ENCODE results near the gene HRH2.

Gene HRH2

DNA sequence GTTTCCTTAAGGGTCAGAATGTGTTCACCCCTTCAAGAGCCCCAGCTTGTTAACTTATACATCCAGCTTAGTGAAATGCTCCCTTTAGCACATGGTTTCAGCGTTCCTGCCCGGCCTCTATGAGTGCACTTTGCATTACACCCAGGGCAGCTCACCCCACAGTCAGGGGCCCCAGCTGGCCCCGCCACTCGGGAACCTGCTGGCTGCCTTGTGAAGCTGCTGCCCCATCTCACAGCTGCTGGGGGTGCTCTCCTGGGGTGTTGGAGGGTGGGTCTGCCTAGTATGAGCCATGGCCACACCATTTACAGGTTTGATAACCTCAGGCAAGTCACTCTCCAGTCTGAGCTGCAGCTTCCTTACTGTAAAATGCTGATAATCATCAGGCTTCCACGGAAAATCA is 32.2 kb downstream of the HRH2 start:
- no peak overlapping the region for H3K27ac Mint-ChIP-seq
- peaks cover 51% of the 10 kb centered on the region for H3K4me1 Mint-ChIP-seq
- H3K27me3 Mint-ChIP-seq, result no peaks in the 10 kb centered on the region

DNA sequence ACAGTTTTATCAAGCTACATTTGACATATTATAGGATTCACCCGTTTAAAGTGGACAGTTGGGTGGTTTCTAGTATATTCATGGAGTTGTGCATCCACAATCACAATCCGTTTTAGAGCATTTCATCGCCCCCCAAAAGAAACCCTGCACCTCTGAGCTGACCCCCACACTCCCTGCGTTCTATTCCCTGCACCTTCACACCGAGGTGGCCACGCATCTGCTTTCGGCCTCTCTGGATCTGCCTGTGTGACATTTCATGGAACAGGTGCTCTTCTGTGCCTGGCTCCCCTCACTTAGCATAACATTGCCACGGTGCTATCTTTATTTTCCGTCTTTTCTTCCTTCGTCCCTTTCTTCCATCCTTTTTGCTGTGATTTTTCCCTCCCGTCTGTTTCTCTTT is 32.7 kb downstream of the HRH2 start:
- ATAC-seq, result no peak
- Mint-ChIP-seq H3K27me3 (no peaks in the 10 kb centered on the region), H3K4me3 (no peak overlapping the region), H3K4me1 (peaks cover 56% of the 10 kb centered on the region), H3K9me3 (no peaks in the 10 kb centered on the region), H3K27ac (peak overlapping the region in 1 of 2 donors; percentile 38)
- DNase-seq, result no peak

More for the DNA sequence above, 32.2 kb downstream of the HRH2 start:
- Mint-ChIP-seq H3K4me3 (no peak overlapping the region), H3K9me3 (no peaks in the 10 kb centered on the region)
- ATAC-seq, result no peak
- no peak for DNase-seq

GRCh38 chr5:175691761-175692160 is 33.9 kb downstream of the HRH2 start:
- ATAC-seq, result no peak
- no peaks in the 10 kb centered on the region for H3K9me3 Mint-ChIP-seq

GRCh38 chr5:175692235-175692995 is 34.5 kb downstream of the HRH2 start:
- Mint-ChIP-seq H3K9me3 (no peaks in the 10 kb centered on the region), H3K4me1 (peaks cover 68% of the 10 kb centered on the region), H3K27ac (peak overlapping the region in 1 of 2 donors; percentile 86), H3K4me3 (no peak overlapping the region), H3K27me3 (no peaks in the 10 kb centered on the region)
- no peak for DNase-seq
- ATAC-seq, result no peak

More at GRCh38 chr5:175691761-175692160, 33.9 kb downstream of the HRH2 start:
- H3K27ac Mint-ChIP-seq, result no peak overlapping the region
- H3K27me3 Mint-ChIP-seq, result no peaks in the 10 kb centered on the region
- no peak for DNase-seq
- peaks cover 67% of the 10 kb centered on the region for H3K4me1 Mint-ChIP-seq
- no peak overlapping the region for H3K4me3 Mint-ChIP-seq

DNA sequence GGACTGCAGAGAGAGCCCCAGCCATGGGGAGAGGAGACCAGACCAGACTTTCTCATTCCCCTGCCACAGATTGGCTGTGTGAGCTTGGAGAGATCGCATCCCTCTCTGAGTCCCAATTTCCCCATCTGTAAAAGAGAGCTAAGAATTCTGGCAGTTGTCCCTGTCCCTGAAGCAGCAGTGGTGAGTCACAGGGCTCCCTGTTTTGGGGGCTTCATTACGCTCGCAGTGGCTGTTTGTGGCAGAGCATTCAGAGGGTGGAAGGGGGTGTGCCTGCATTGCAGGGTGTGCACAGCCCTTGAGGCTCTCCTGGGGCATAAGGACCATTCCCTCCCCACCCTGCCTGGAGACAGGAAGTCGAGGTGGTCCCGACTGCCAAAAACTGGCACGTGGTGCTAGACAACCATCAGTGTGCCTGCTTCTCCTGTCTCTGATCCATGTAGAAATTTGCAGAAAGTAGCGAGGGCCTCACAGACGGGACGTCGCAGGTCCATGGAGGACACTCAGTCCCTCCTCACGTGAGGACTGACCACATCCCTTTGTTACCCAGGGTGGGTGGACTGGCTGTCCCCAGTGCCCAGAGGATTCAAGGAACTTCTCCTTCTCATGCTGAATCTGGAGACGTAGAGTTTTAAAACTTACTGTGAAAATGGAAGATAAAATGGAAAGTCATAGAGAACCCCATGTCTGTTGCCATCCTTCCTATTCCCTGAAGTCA is 35.3 kb downstream of the HRH2 start:
- H3K27ac Mint-ChIP-seq, result peak overlapping the region in 1 of 2 donors; percentile 86
- no peaks in the 10 kb centered on the region for H3K9me3 Mint-ChIP-seq
- DNase-seq (no peak), ATAC-seq (no peak)
- H3K27me3 Mint-ChIP-seq, result no peaks in the 10 kb centered on the region
- H3K4me3 Mint-ChIP-seq, result no peak overlapping the region
- H3K4me1 Mint-ChIP-seq, result peaks cover 75% of the 10 kb centered on the region

GRCh38 chr5:175693741-175694140 is 35.9 kb downstream of the HRH2 start:
- ATAC-seq (no peak), DNase-seq (no peak)
- no peaks in the 10 kb centered on the region for H3K9me3 Mint-ChIP-seq
- H3K4me3 Mint-ChIP-seq, result no peak overlapping the region
- peak overlapping the region in 1 of 2 donors; percentile 14 for H3K27ac Mint-ChIP-seq
- H3K27me3 Mint-ChIP-seq, result no peaks in the 10 kb centered on the region
- H3K4me1 Mint-ChIP-seq, result peaks cover 75% of the 10 kb centered on the region

GRCh38 chr5:175694371-175695160 is 36.7 kb downstream of the HRH2 start:
- Mint-ChIP-seq H3K27me3 (no peaks in the 10 kb centered on the region), H3K27ac (peak overlapping the region in 1 of 2 donors; percentile 23), H3K9me3 (no peaks in the 10 kb centered on the region), H3K4me3 (no peak overlapping the region), H3K4me1 (peaks cover 67% of the 10 kb centered on the region)
- ATAC-seq (no peak), DNase-seq (no peak)

GRCh38 chr5:175695161-175696126 is 37.6 kb downstream of the HRH2 start:
- H3K27ac Mint-ChIP-seq, result peak overlapping the region; percentile 91 to 94
- no peaks in the 10 kb centered on the region for H3K9me3 Mint-ChIP-seq
- no peaks in the 10 kb centered on the region for H3K27me3 Mint-ChIP-seq
- H3K4me3 Mint-ChIP-seq, result peak overlapping the region; percentile 62 to 72
- no peak for ATAC-seq
- H3K4me1 Mint-ChIP-seq, result peaks cover 60% of the 10 kb centered on the region
- DNase-seq, result no peak

DNA sequence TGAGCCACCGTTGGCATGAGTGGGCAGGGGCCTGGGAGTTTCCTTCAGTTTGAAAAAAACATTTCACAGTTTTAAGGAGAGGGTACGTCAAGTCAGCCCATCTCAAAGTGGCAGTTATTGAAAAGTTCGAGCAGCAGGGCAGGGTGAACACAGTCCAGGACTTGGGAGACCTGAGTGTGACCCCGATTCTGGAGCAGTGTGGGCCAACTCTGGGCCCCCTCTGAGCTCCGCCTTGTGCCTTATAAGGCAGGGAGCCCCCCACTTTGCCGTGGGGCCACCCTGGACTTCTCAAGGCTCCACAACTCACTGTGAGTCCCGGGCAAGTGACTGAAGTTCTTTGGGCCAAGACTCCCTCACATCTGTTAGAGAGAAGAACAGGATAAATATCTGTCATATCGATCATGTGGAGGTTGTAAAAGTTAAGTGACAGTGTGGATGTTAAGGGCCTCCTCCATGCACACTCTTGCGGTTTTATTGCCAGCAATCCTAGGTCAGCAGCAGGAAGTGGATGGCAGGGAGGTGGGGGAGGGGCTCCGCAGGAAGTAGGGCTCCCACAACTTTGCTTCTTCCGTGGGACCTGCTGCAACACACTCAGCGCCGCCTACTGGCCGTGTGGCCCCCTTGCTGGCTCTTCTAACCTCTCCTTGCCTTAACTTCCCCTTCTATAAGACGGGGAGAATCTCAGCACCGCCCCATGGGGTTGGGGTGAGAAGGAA is 38.4 kb downstream of the HRH2 start:
- DNase-seq (peak; percentile 57 to 83), ATAC-seq (peak; percentile 80)
- no peaks in the 10 kb centered on the region for H3K9me3 Mint-ChIP-seq
- peak overlapping the region; percentile 91 to 94 for H3K27ac Mint-ChIP-seq
- peak overlapping the region; percentile 62 to 72 for H3K4me3 Mint-ChIP-seq
- no peaks in the 10 kb centered on the region for H3K27me3 Mint-ChIP-seq
- H3K4me1 Mint-ChIP-seq, result peaks cover 53% of the 10 kb centered on the region

DNA sequence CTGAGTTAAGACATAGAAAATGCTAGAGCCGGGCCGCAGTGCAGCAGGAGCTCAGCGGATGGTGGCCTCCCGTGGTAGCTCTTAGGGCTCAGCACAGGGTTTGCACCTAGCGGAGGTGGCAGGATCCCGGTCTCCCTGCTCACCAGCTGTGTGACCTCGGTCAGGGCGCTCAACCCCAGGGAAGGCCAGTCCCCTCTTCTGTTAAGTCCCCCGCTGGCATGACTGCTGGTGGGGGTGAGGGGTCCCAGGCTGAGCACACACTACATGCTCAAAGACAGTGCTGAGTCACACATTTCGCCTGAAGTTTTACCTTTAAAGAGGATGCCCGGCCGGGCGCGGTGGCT is 39.0 kb downstream of the HRH2 start:
- no peaks in the 10 kb centered on the region for H3K27me3 Mint-ChIP-seq
- peak overlapping the region in 1 of 2 donors; percentile 94 for H3K27ac Mint-ChIP-seq
- no peak overlapping the region for H3K4me3 Mint-ChIP-seq
- ATAC-seq (no peak), DNase-seq (no peak)
- H3K9me3 Mint-ChIP-seq, result no peaks in the 10 kb centered on the region
- peaks cover 53% of the 10 kb centered on the region for H3K4me1 Mint-ChIP-seq

GRCh38 chr5:175697846-175698245 is 40.0 kb downstream of the HRH2 start:
- Mint-ChIP-seq H3K27ac (peak overlapping the region; percentile 6 to 72), H3K4me3 (peak overlapping the region in 1 of 2 donors; percentile 31), H3K9me3 (no peaks in the 10 kb centered on the region), H3K4me1 (peaks cover 48% of the 10 kb centered on the region), H3K27me3 (no peaks in the 10 kb centered on the region)
- DNase-seq (no peak), ATAC-seq (no peak)

DNA sequence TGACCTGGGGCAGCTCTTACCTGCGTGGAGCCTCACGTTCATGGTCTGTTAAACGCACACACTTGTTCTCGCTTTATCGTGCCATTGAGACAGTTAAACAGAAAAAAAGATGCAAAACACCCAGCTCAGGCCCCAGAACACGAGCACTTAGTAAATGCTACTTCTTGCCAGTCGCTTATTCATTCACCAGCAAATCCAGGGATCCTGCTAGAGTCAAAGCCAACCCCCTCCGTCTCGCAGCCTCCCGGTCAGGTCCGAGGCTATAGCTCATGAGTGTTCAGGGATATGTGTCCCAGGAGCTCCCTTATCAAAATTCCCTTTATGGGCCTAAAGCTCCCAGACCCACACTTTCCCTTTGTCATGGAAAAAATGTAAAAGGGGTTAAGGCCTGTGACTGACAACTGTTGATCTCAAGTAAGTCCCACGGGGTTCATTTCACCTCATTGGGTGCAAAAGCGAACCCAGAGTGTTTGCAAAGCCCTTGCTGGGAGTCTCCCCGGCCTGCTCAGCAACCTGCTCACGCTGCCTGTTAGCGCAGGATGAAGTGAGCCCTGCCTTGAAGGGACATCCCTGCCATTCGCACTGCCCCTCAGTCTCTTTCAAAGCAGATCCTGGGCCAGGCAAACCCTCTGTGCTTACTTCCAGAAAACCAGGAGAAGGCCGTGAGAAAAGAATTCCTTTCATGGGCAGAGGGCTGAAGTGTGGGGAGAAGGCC is 40.7 kb downstream of the HRH2 start:
- DNase-seq, result no peak
- Mint-ChIP-seq H3K4me3 (no peak overlapping the region), H3K9me3 (no peaks in the 10 kb centered on the region), H3K4me1 (peaks cover 42% of the 10 kb centered on the region), H3K27me3 (no peaks in the 10 kb centered on the region), H3K27ac (no peak overlapping the region)
- ATAC-seq, result no peak

DNA sequence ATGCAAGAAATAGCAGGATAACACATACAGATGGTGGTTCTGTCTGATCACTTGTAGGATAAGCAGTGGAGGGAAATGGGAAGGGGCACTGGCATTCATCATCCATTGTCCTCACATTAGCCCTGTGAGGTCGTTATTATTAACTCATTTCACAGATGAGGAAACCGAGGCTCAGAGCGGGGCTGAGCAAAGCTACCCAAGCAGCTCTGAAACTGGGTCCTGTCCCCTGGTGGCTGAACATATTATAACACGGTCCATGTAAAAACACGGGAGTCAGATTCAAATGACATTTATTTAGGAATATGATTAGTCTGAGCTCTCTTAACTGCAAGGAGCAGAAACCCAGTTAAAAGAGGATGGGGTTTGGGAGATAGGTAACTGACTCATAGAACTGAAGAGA is 43.1 kb downstream of the HRH2 start:
- Mint-ChIP-seq H3K4me3 (no peak overlapping the region), H3K4me1 (peaks cover 18% of the 10 kb centered on the region), H3K27ac (no peak overlapping the region), H3K9me3 (no peaks in the 10 kb centered on the region), H3K27me3 (no peaks in the 10 kb centered on the region)
- ATAC-seq (no peak), DNase-seq (no peak)

GRCh38 chr5:175701797-175702196 is 43.9 kb downstream of the HRH2 start:
- Mint-ChIP-seq H3K4me3 (no peak overlapping the region), H3K9me3 (no peaks in the 10 kb centered on the region), H3K27me3 (no peaks in the 10 kb centered on the region), H3K27ac (peak overlapping the region in 1 of 2 donors; percentile 8), H3K4me1 (peaks cover 11% of the 10 kb centered on the region)
- DNase-seq, result no peak
- no peak for ATAC-seq
